Left ventricle myocardium inferior (tissue), 1 donor: ENCODE measurements around the gene UNK. TPM values are rescaled to one million over a fixed set of nuclear protein-coding genes. Genes with fewer than 3 reads are reported as not detected.

ENCODE experiments used
- DNase-seq: peaks from one replicate; pipeline ENCODE4 v3.0.0-alpha.2; 2020
- H3K27ac ChIP-seq: fragments of 200-600 bp; replicated peaks from 2 replicates; pipeline ENCODE4 v1.8.0; 2021
- H3K27me3 ChIP-seq: fragments of 200-600 bp; 2 replicates; pipeline ENCODE4 v1.8.0; 2021; ENCODE audit warnings: low read depth
- H3K36me3 ChIP-seq: fragments of 200-600 bp; 2 replicates; pipeline ENCODE4 v1.8.0; 2021
- H3K4me1 ChIP-seq: fragments of 200-600 bp; 2 replicates; pipeline ENCODE4 v1.8.0; 2021
- H3K4me3 ChIP-seq: fragments of 200-600 bp; 2 replicates; pipeline ENCODE4 v1.8.0; 2021; ENCODE audit warnings: mild to moderate bottlenecking, moderate library complexity
- H3K9me3 ChIP-seq: fragments of 200-600 bp; replicated peaks from 2 replicates; pipeline ENCODE4 v1.8.0; 2021
- CTCF ChIP-seq: fragments of 200-600 bp; IDR thresholded peaks from 2 replicates; pipeline ENCODE4 v1.8.0; 2021; ENCODE audit warnings: antibody characterized with exemption, mild to moderate bottlenecking, borderline replicate concordance
- intact Hi-C: fragments of 100-400 bp; cut with micrococcal nuclease; formaldehyde crosslinking; loops from one replicate; pipeline ENCODE4 v1.11.0; 2022
- total RNA-seq: library from RNA; stranded (reverse); fragmentation: NEBNext Ultra II Directional; extraction: Animal tissue kit (Norgen Biotek cat#: 25700); gene quantifications from one replicate; pipeline ENCODE4 v1.2.1, GENCODE V29; 2021
- donor health status: DM: no; HTN: yes; CAD: no; lungs with severe emphysema.

Gene UNK
- total RNA-seq, 1 donor from 2014 or later, result 14.7 TPM

- no peak overlapping the region for H3K4me3 ChIP-seq
- TF ChIP-seq CTCF, result no peak
- no peaks in the 10 kb centered on the region for H3K27me3 ChIP-seq
- intact Hi-C loops, result no loop called here
- DNase-seq, result no peak
- H3K4me1 ChIP-seq, result peaks cover 25% of the 10 kb centered on the region
- H3K9me3 ChIP-seq, result no peaks in the 10 kb centered on the region
- H3K36me3 ChIP-seq, result peaks cover 10% of the 10 kb centered on the region
- peak overlapping the region; percentile 96 for H3K27ac ChIP-seq
These were observed 18.6 kb upstream of the UNK start for GRCh38 chr17:75765981-75766380.

- TF ChIP-seq CTCF, result no peak
- Histone ChIP-seq H3K9me3 (no peaks in the 10 kb centered on the region), H3K27ac (no peak overlapping the region), H3K4me1 (peaks cover 25% of the 10 kb centered on the region), H3K27me3 (no peaks in the 10 kb centered on the region), H3K4me3 (no peak overlapping the region), H3K36me3 (peaks cover 4% of the 10 kb centered on the region)
- no peak for DNase-seq
- intact Hi-C loops, result no loop called here
These were observed 16.7 kb upstream of the UNK start for GRCh38 chr17:75767881-75768280.

- intact Hi-C loops, result no loop called here
- DNase-seq, result no peak
- no peak overlapping the region for H3K27ac ChIP-seq
- peaks cover 6% of the 10 kb centered on the region for H3K36me3 ChIP-seq
- H3K9me3 ChIP-seq, result no peaks in the 10 kb centered on the region
- no peak for TF ChIP-seq CTCF
- no peak overlapping the region for H3K4me3 ChIP-seq
- H3K4me1 ChIP-seq, result peaks cover 10% of the 10 kb centered on the region
- H3K27me3 ChIP-seq, result no peaks in the 10 kb centered on the region
These were observed 15.1 kb upstream of the UNK start for GRCh38 chr17:75769536-75769935.

- H3K9me3 ChIP-seq, result no peaks in the 10 kb centered on the region
- H3K4me3 ChIP-seq, result no peak overlapping the region
- DNase-seq, result no peak
- peak; percentile 30 for TF ChIP-seq CTCF
- H3K27me3 ChIP-seq, result no peaks in the 10 kb centered on the region
- H3K4me1 ChIP-seq, result peaks cover 18% of the 10 kb centered on the region
- intact Hi-C loops, result no loop called here
- no peak overlapping the region for H3K27ac ChIP-seq
- H3K36me3 ChIP-seq, result peaks cover 26% of the 10 kb centered on the region
These were observed 13.0 kb upstream of the UNK start for GRCh38 chr17:75771334-75772281.

- Histone ChIP-seq H3K27me3 (no peaks in the 10 kb centered on the region), H3K27ac (no peak overlapping the region), H3K9me3 (no peaks in the 10 kb centered on the region), H3K4me1 (peaks cover 35% of the 10 kb centered on the region), H3K4me3 (no peak overlapping the region), H3K36me3 (peaks cover 42% of the 10 kb centered on the region)
- no peak for DNase-seq
- no peak for TF ChIP-seq CTCF
- intact Hi-C loops, result no loop called here
These were observed 11.3 kb upstream of the UNK start for GRCh38 chr17:75773121-75773807.
